Measurements from ENCODE around the gene MSRB1. TPM values are rescaled to one million over a fixed set of nuclear protein-coding genes. Genes with fewer than 3 reads are reported as not detected.

Gene MSRB1
- total and polyA plus RNA-seq, 2 of the 13 experiments (the other 11 are each of a cell fraction or from before 2014, with no cell fraction given) = 32.1 to 75.4 TPM

DNA sequence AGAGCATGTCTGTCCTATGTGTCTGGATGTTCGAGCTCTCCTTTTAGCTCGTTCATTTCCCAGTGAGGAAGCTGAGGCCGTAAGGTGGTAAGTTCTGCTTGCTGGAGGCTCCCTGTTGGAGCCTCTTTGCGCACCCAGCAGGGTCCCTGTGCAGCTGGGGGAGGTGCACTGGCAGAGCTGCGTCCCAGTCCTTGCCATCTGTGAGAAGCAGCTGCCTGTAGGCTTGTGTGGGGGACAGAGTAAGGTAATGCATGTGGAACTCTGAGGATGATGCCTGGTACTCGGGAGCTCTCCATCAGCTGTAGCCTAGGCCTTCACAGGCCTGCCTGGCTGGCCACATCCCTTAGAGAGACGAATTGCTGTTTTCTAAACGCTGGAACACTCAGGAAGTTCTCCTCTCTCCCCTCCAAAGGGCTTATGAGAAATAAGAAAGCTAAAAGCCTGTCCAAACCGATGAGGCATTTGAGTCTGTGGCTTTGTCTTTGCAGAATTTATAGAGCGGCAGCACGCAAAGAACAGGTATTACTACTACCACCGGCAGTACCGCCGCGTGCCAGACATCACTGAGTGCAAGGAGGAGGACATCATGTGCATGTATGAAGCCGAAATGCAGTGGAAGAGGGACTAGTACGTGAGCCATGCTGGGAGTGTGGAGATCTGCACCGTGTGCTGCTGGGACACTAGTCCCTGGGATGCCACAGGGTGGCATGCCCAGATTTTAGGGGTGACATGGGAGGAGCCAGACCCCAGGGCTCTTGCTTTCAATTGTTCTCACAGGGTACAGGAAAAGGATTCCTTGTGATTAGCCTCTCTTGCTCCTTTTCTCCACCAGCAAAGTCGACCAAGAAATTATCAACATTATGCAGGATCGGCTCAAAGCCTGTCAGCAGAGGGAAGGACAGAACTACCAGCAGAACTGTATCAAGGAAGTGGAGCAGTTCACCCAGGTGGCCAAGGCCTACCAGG, 17.9 kb upstream of the MSRB1 start (continued):
- TF ChIP-seq, protein P1, sequence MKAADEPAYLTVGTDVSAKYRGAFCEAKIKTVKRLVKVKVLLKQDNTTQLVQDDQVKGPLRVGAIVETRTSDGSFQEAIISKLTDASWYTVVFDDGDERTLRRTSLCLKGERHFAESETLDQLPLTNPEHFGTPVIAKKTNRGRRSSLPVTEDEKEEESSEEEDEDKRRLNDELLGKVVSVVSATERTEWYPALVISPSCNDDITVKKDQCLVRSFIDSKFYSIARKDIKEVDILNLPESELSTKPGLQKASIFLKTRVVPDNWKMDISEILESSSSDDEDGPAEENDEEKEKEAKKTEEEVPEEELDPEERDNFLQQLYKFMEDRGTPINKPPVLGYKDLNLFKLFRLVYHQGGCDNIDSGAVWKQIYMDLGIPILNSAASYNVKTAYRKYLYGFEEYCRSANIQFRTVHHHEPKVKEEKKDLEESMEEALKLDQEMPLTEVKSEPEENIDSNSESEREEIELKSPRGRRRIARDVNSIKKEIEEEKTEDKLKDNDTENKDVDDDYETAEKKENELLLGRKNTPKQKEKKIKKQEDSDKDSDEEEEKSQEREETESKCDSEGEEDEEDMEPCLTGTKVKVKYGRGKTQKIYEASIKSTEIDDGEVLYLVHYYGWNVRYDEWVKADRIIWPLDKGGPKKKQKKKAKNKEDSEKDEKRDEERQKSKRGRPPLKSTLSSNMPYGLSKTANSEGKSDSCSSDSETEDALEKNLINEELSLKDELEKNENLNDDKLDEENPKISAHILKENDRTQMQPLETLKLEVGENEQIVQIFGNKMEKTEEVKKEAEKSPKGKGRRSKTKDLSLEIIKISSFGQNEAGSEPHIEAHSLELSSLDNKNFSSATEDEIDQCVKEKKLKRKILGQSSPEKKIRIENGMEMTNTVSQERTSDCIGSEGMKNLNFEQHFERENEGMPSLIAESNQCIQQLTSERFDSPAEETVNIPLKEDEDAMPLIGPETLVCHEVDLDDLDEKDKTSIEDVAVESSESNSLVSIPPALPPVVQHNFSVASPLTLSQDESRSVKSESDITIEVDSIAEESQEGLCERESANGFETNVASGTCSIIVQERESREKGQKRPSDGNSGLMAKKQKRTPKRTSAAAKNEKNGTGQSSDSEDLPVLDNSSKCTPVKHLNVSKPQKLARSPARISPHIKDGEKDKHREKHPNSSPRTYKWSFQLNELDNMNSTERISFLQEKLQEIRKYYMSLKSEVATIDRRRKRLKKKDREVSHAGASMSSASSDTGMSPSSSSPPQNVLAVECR (CRISPR knock-in tag; IDR thresholded peaks at IDR 0.05; ENCODE audit: borderline replicate concordance) = peak; percentile 9; the same call in 1 of the 2 replicates
- TF ChIP-seq, protein P2, sequence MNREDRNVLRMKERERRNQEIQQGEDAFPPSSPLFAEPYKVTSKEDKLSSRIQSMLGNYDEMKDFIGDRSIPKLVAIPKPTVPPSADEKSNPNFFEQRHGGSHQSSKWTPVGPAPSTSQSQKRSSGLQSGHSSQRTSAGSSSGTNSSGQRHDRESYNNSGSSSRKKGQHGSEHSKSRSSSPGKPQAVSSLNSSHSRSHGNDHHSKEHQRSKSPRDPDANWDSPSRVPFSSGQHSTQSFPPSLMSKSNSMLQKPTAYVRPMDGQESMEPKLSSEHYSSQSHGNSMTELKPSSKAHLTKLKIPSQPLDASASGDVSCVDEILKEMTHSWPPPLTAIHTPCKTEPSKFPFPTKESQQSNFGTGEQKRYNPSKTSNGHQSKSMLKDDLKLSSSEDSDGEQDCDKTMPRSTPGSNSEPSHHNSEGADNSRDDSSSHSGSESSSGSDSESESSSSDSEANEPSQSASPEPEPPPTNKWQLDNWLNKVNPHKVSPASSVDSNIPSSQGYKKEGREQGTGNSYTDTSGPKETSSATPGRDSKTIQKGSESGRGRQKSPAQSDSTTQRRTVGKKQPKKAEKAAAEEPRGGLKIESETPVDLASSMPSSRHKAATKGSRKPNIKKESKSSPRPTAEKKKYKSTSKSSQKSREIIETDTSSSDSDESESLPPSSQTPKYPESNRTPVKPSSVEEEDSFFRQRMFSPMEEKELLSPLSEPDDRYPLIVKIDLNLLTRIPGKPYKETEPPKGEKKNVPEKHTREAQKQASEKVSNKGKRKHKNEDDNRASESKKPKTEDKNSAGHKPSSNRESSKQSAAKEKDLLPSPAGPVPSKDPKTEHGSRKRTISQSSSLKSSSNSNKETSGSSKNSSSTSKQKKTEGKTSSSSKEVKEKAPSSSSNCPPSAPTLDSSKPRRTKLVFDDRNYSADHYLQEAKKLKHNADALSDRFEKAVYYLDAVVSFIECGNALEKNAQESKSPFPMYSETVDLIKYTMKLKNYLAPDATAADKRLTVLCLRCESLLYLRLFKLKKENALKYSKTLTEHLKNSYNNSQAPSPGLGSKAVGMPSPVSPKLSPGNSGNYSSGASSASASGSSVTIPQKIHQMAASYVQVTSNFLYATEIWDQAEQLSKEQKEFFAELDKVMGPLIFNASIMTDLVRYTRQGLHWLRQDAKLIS (CRISPR knock-in tag; IDR thresholded peaks at IDR 0.05) = peak; percentile 84; the same call in 1 of the 2 replicates
- 0 out of 2 replicates have a peak, but pooled peaks have one; percentile 17 for TF ChIP-seq ZSCAN25 (CRISPR knock-in tag; IDR thresholded peaks at IDR 0.05)
- TF ChIP-seq CHCHD3 (CRISPR knock-in tag; IDR thresholded peaks at IDR 0.05) = no peak
- TF ChIP-seq ZNF746 (CRISPR knock-in tag; IDR thresholded peaks at IDR 0.05) = no peak
- TF ChIP-seq, protein P3, sequence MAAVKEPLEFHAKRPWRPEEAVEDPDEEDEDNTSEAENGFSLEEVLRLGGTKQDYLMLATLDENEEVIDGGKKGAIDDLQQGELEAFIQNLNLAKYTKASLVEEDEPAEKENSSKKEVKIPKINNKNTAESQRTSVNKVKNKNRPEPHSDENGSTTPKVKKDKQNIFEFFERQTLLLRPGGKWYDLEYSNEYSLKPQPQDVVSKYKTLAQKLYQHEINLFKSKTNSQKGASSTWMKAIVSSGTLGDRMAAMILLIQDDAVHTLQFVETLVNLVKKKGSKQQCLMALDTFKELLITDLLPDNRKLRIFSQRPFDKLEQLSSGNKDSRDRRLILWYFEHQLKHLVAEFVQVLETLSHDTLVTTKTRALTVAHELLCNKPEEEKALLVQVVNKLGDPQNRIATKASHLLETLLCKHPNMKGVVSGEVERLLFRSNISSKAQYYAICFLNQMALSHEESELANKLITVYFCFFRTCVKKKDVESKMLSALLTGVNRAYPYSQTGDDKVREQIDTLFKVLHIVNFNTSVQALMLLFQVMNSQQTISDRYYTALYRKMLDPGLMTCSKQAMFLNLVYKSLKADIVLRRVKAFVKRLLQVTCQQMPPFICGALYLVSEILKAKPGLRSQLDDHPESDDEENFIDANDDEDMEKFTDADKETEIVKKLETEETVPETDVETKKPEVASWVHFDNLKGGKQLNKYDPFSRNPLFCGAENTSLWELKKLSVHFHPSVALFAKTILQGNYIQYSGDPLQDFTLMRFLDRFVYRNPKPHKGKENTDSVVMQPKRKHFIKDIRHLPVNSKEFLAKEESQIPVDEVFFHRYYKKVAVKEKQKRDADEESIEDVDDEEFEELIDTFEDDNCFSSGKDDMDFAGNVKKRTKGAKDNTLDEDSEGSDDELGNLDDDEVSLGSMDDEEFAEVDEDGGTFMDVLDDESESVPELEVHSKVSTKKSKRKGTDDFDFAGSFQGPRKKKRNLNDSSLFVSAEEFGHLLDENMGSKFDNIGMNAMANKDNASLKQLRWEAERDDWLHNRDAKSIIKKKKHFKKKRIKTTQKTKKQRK (IDR thresholded peaks at IDR 0.05; ENCODE audit: low read length) = no peak
- TF ChIP-seq ZNF75D (CRISPR knock-in tag; IDR thresholded peaks at IDR 0.05; ENCODE audit: borderline replicate concordance) = no peak; the same call in 1 of the 2 replicates

Data from HepG2 (cell line).